ENCODE measurements around the gene RNASEH2A.
"Not testable (repeated sequence)": the region's sequence is repeated elsewhere in the genome, so short reads cannot be mapped to it uniquely, and the experiment has no call there.

RNASEH2A gene

GRCh38 chr19:12794196-12794941, 12.0 kb upstream of the RNASEH2A start:
- no peak for DNase-seq (ENCODE audit: low spot score)

- DNase-seq (ENCODE audit: low spot score) = no peak
These were observed 11.4 kb upstream of the RNASEH2A start for GRCh38 chr19:12794971-12795381.

GRCh38 chr19:12796146-12797071, 10.0 kb upstream of the RNASEH2A start:
- DNase-seq (ENCODE audit: low spot score) = peak; percentile 80

GRCh38 chr19:12797141-12797587, 9.2 kb upstream of the RNASEH2A start:
- no peak for DNase-seq (ENCODE audit: low spot score)

- DNase-seq (ENCODE audit: low spot score) = not testable (repeated sequence)
These were observed 8.8 kb upstream of the RNASEH2A start for GRCh38 chr19:12797607-12798006.

- no peak for DNase-seq (ENCODE audit: low spot score)
These were observed 6.5 kb upstream of the RNASEH2A start for GRCh38 chr19:12799742-12800465.

- no peak for DNase-seq (ENCODE audit: low spot score)
These were observed 6.0 kb upstream of the RNASEH2A start for GRCh38 chr19:12800466-12800770.

- no peak for DNase-seq (ENCODE audit: low spot score)
These were observed 5.4 kb upstream of the RNASEH2A start for GRCh38 chr19:12800923-12801465.

- DNase-seq (ENCODE audit: low spot score) = peak; percentile 73
These were observed 4.7 kb upstream of the RNASEH2A start, which contains the start of the genes PRDX2 and THSD8 for GRCh38 chr19:12801466-12802266. TSS of gene PRDX2 (minus strand) at chr19:12801800. CDS start at chr19:12801261, 539 bp downstream. TSS of gene THSD8 (plus strand) at chr19:12802069. CDS start at chr19:12802072, 3 bp downstream.

GRCh38 chr19:12802267-12803106, 3.9 kb upstream of the RNASEH2A start:
- DNase-seq (ENCODE audit: low spot score) = peak; percentile 16

GRCh38 chr19:12804051-12804450, 2.3 kb upstream of the RNASEH2A start:
- DNase-seq (ENCODE audit: low spot score) = no peak

GRCh38 chr19:12815088-12815487, 8.7 kb downstream of the RNASEH2A start:
- no peak for DNase-seq (ENCODE audit: low spot score)

GRCh38 chr19:12817188-12817587, 10.8 kb downstream of the RNASEH2A start:
- not testable (repeated sequence) for DNase-seq (ENCODE audit: low spot score)

GRCh38 chr19:12817810-12818209, 11.4 kb downstream of the RNASEH2A start:
- not testable (repeated sequence) for DNase-seq (ENCODE audit: low spot score)

- no peak for DNase-seq (ENCODE audit: low spot score)
These were observed 15.4 kb downstream of the RNASEH2A start for GRCh38 chr19:12821761-12822160.

- no peak for DNase-seq (ENCODE audit: low spot score)
These were observed 19.1 kb downstream of the RNASEH2A start for GRCh38 chr19:12825254-12826131.

- no peak for DNase-seq (ENCODE audit: low spot score)
These were observed 22.1 kb downstream of the RNASEH2A start for GRCh38 chr19:12828494-12828893.

- DNase-seq (ENCODE audit: low spot score) = no peak
These were observed 27.0 kb downstream of the RNASEH2A start for GRCh38 chr19:12833418-12833737.
